Measurements from ENCODE around the gene ATG5.
"Not testable (repeated sequence)": the region's sequence is repeated elsewhere in the genome, so short reads cannot be mapped to it uniquely, and the experiment has no call there.

The ATG5 gene

GRCh38 chr6:106173124-106173879, 152.3 kb downstream of the ATG5 start:
- peak; percentile 14 for DNase-seq

- no peak for DNase-seq
Measured at GRCh38 chr6:106170030-106170791, 155.3 kb downstream of the ATG5 start.

GRCh38 chr6:106169517-106169916, 156.0 kb downstream of the ATG5 start:
- no peak for DNase-seq

GRCh38 chr6:106168097-106168888, 157.3 kb downstream of the ATG5 start:
- DNase-seq = no peak

- DNase-seq = no peak
Measured at GRCh38 chr6:106167096-106167814, 158.3 kb downstream of the ATG5 start.

GRCh38 chr6:106165885-106166485, 159.6 kb downstream of the ATG5 start:
- DNase-seq = no peak

- DNase-seq = peak; percentile 70
Measured at GRCh38 chr6:106163966-106164877, 161.3 kb downstream of the ATG5 start.

GRCh38 chr6:106163446-106163965, 162.1 kb downstream of the ATG5 start:
- peak; percentile 60 for DNase-seq

GRCh38 chr6:106162921-106163320, 162.6 kb downstream of the ATG5 start:
- no peak for DNase-seq

- DNase-seq = no peak
Measured at GRCh38 chr6:106161893-106162292, 163.7 kb downstream of the ATG5 start.

GRCh38 chr6:106161311-106161874, 164.2 kb downstream of the ATG5 start:
- no peak for DNase-seq

- DNase-seq = no peak
Measured at GRCh38 chr6:106160189-106160588, 165.4 kb downstream of the ATG5 start.

GRCh38 chr6:106159531-106159940, 166.0 kb downstream of the ATG5 start:
- DNase-seq = no peak

- DNase-seq = no peak
Measured at GRCh38 chr6:106158816-106159215, 166.7 kb downstream of the ATG5 start.

- DNase-seq = no peak
Measured at GRCh38 chr6:106156863-106157262, 168.7 kb downstream of the ATG5 start.

- no peak for DNase-seq
Measured at GRCh38 chr6:106156413-106156812, 169.1 kb downstream of the ATG5 start.

GRCh38 chr6:106155219-106155830, 170.2 kb downstream of the ATG5 start:
- no peak for DNase-seq

GRCh38 chr6:106154326-106154725, 171.2 kb downstream of the ATG5 start:
- DNase-seq = no peak

- no peak for DNase-seq
Measured at GRCh38 chr6:106152952-106153351, 172.6 kb downstream of the ATG5 start.

GRCh38 chr6:106152476-106152875, 173.1 kb downstream of the ATG5 start:
- DNase-seq = not testable (repeated sequence)

All from NK-92 treated with Interleukin-12 subunit alpha and Interleukin-12 subunit beta, amount 100 ng/mL, for 24 hours (cell line).